Frontal cortex (tissue), 4 donors: ENCODE results near the gene KRT17. TPM values are rescaled to one million over a fixed set of nuclear protein-coding genes. Genes with fewer than 3 reads are reported as not detected.
A peak's percentile ranks its signal among the peaks of the same experiment; 100 is the strongest.
"Not testable (repeated sequence)": the region's sequence is repeated elsewhere in the genome, so short reads cannot be mapped to it uniquely, and the experiment has no call there.

Experiments
- DNase-seq, 2 donors: peaks; one replicate each; pipeline ENCODE4 v3.0.0; 2012; ENCODE audit warnings: low spot score in 2 of 2
- FAIRE-seq: peaks from 2 replicates; lab custom pipeline; 2012; peaks lifted over from hg19 to GRCh38; lab: Jason Lieb, UNC
- total RNA-seq: library from RNA; depleted of rRNA; stranded (reverse); fragments of >200 nt; gene quantifications from one replicate; pipeline ENCODE4 v1.2.3, GENCODE V29; 2014
- donor health status: control.
- donor health status: control.
- donor health status: control.

The KRT17 gene
- total RNA-seq, 1 donor from 2014 or later: under 0.01 TPM

GRCh38 chr17:41581366-41582060, 42.9 kb downstream of the KRT17 start:
- FAIRE-seq (no peak), DNase-seq (no peak)

- FAIRE-seq (no peak), DNase-seq (no peak)
Measured at GRCh38 chr17:41580687-41581365, 43.5 kb downstream of the KRT17 start.

GRCh38 chr17:41580244-41580575, 44.2 kb downstream of the KRT17 start:
- FAIRE-seq: no peak
- no peak for DNase-seq

- DNase-seq: peak; percentile 56 to 77
- no peak for FAIRE-seq
Measured at GRCh38 chr17:41579484-41580243, 44.7 kb downstream of the KRT17 start.

GRCh38 chr17:41578971-41579370, 45.4 kb downstream of the KRT17 start:
- DNase-seq: no peak

GRCh38 chr17:41578538-41578937, 45.8 kb downstream of the KRT17 start:
- no peak for DNase-seq
- FAIRE-seq: no peak

More at GRCh38 chr17:41578971-41579370, 45.4 kb downstream of the KRT17 start:
- no peak for FAIRE-seq

- not testable (repeated sequence) for DNase-seq, FAIRE-seq
Measured at GRCh38 chr17:41576740-41577139, 47.6 kb downstream of the KRT17 start.

GRCh38 chr17:41575336-41575735, 49.0 kb downstream of the KRT17 start:
- DNase-seq (no peak), FAIRE-seq (no peak)

GRCh38 chr17:41571561-41572434, 52.6 kb downstream of the KRT17 start, which contains the start of gene KRT9:
TSS of gene KRT9 (minus strand) at chr17:41572059. CDS start at chr17:41571992, 67 bp downstream.
- DNase-seq (peak in 1 of 2 donors; percentile 19), FAIRE-seq (no peak)

Other genes starting within 250 kb of the KRT17 start
- gene KRT34, start 242.3 kb downstream of the KRT17 start, total RNA-seq: 0.41 TPM
- 1.2 TPM for gene KRT31, start 227.0 kb downstream of the KRT17 start, total RNA-seq
- gene KRT37, start 200.0 kb downstream of the KRT17 start, total RNA-seq: not detected
- not detected for gene KRT38, start 183.6 kb downstream of the KRT17 start, total RNA-seq
- gene KRT32, start 157.2 kb downstream of the KRT17 start, total RNA-seq: not detected
- gene KRT35, start 143.4 kb downstream of the KRT17 start, total RNA-seq: not detected
- gene KRT36, start 134.7 kb downstream of the KRT17 start, total RNA-seq: not detected
- not detected for gene KRT13, start 119.0 kb downstream of the KRT17 start, total RNA-seq
- not detected for gene KRT15, start 105.7 kb downstream of the KRT17 start, total RNA-seq
- gene KRT19, start 96.3 kb downstream of the KRT17 start, total RNA-seq: 24.5 TPM
- not detected for gene KRT9, start 52.5 kb downstream of the KRT17 start, total RNA-seq
- not detected for gene KRT14, start 37.7 kb downstream of the KRT17 start, total RNA-seq
- not detected for gene KRT16, start 11.8 kb downstream of the KRT17 start, total RNA-seq
- gene EIF1, start 64.3 kb upstream of the KRT17 start, total RNA-seq: 70.1 TPM
- gene GAST, start 87.8 kb upstream of the KRT17 start, total RNA-seq: not detected
- under 0.01 TPM for gene HAP1, start 110.1 kb upstream of the KRT17 start, total RNA-seq
- gene JUP, start 162.1 kb upstream of the KRT17 start, total RNA-seq: 33.8 TPM
- gene P3H4, start 187.4 kb upstream of the KRT17 start, total RNA-seq: 10.2 TPM
- 9.0 TPM for gene FKBP10, start 188.4 kb upstream of the KRT17 start, total RNA-seq
- 131 TPM for gene NT5C3B, start 211.7 kb upstream of the KRT17 start, total RNA-seq
- under 0.01 TPM for gene KLHL10, start 213.2 kb upstream of the KRT17 start, total RNA-seq
- gene KLHL11, start 240.8 kb upstream of the KRT17 start, total RNA-seq: 70.1 TPM